HUES6 (cell line): ENCODE data around the gene UIMC1.

Experiments used
- H3K27ac ChIP-seq: 2 replicates; pipeline ENCODE4 v1.7.0; 2013; ENCODE audit warnings: low read depth, mild to moderate bottlenecking, low read length, inconsistent platforms
- H3K27me3 ChIP-seq: 2 replicates; pipeline ENCODE4 v1.6.1; 2013; ENCODE audit warnings: low read length; ENCODE audit not compliant: control insufficient read depth, insufficient read depth
- H3K36me3 ChIP-seq: 2 replicates; pipeline ENCODE4 v1.6.1; 2013; ENCODE audit warnings: low read length; ENCODE audit not compliant: control insufficient read depth, insufficient read depth
- H3K4me1 ChIP-seq: 2 replicates; pipeline ENCODE4 v1.6.1; 2013; ENCODE audit warnings: low read length; ENCODE audit not compliant: control insufficient read depth, insufficient read depth
- H3K4me3 ChIP-seq: 2 replicates; pipeline ENCODE4 v1.5.1; 2013; ENCODE audit warnings: low read depth, low read length
- H3K9ac ChIP-seq: one replicate; pipeline ENCODE4 v1.6.1; 2013; ENCODE audit warnings: mild to moderate bottlenecking, low read length
- H3K9me3 ChIP-seq: 2 replicates; pipeline ENCODE4 v1.6.1; 2013; ENCODE audit warnings: low read depth, low read length; ENCODE audit not compliant: control insufficient read depth, insufficient read depth

UIMC1 gene

GRCh38 chr5:176929654-176930053, 76.9 kb downstream of the UIMC1 start:
- H3K9me3 ChIP-seq, result no peaks in the 10 kb centered on the region
- no peaks in the 10 kb centered on the region for H3K4me1 ChIP-seq
- H3K4me3 ChIP-seq, result no peak overlapping the region
- peaks cover 51% of the 10 kb centered on the region for H3K36me3 ChIP-seq
- H3K27ac ChIP-seq, result no peak overlapping the region
- no peak overlapping the region for H3K9ac ChIP-seq
- no peaks in the 10 kb centered on the region for H3K27me3 ChIP-seq

- no peak overlapping the region for H3K27ac ChIP-seq
- no peaks in the 10 kb centered on the region for H3K4me1 ChIP-seq
Measured at GRCh38 chr5:176927562-176927961, 79.0 kb downstream of the UIMC1 start.

DNA sequence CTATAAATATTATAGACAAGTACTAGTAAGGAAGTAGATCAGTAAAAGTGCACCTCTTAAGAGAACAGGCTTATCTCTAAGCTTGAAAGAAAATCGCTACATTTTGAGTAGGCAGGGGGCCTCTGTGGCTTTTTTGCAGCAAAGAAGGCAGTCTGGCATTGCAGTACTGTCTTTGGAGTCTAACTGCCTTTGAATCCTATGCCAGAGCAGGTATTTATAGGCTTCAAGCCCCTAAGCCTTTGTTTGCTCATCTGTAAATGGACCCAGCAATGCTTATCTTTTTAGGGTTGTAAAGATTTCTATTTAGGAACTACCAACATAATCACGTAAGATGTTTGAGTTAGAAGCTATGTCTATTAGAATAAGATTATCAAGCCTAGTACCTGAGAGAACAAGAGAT, 83.8 kb downstream of the UIMC1 start:
- Histone ChIP-seq H3K27me3 (no peaks in the 10 kb centered on the region), H3K9me3 (no peaks in the 10 kb centered on the region), H3K4me1 (no peaks in the 10 kb centered on the region), H3K27ac (no peak overlapping the region), H3K4me3 (no peak overlapping the region), H3K36me3 (peaks cover 18% of the 10 kb centered on the region), H3K9ac (no peak overlapping the region)

More at GRCh38 chr5:176927562-176927961, 79.0 kb downstream of the UIMC1 start:
- Histone ChIP-seq H3K9me3 (no peaks in the 10 kb centered on the region), H3K4me3 (no peak overlapping the region), H3K36me3 (peaks cover 35% of the 10 kb centered on the region), H3K27me3 (no peaks in the 10 kb centered on the region), H3K9ac (no peak overlapping the region)

- no peaks in the 10 kb centered on the region for H3K9me3 ChIP-seq
- H3K27ac ChIP-seq, result no peak overlapping the region
- H3K4me3 ChIP-seq, result no peak overlapping the region
- no peaks in the 10 kb centered on the region for H3K27me3 ChIP-seq
- peaks cover 18% of the 10 kb centered on the region for H3K36me3 ChIP-seq
- no peaks in the 10 kb centered on the region for H3K4me1 ChIP-seq
- H3K9ac ChIP-seq, result no peak overlapping the region
Measured at GRCh38 chr5:176921714-176922113, 84.9 kb downstream of the UIMC1 start.

GRCh38 chr5:176918613-176919012, 88.0 kb downstream of the UIMC1 start:
- H3K9ac ChIP-seq, result no peak overlapping the region
- H3K27me3 ChIP-seq, result no peaks in the 10 kb centered on the region
- H3K36me3 ChIP-seq, result peaks cover 18% of the 10 kb centered on the region
- no peak overlapping the region for H3K27ac ChIP-seq
- H3K4me3 ChIP-seq, result no peak overlapping the region
- H3K4me1 ChIP-seq, result no peaks in the 10 kb centered on the region; the same call in 1 of the 2 replicates
- H3K9me3 ChIP-seq, result no peaks in the 10 kb centered on the region

- no peaks in the 10 kb centered on the region for H3K9me3 ChIP-seq
- peaks cover 18% of the 10 kb centered on the region for H3K36me3 ChIP-seq
- no peaks in the 10 kb centered on the region for H3K27me3 ChIP-seq
- no peak overlapping the region for H3K9ac ChIP-seq
- H3K27ac ChIP-seq, result no peak overlapping the region
- H3K4me1 ChIP-seq, result no peaks in the 10 kb centered on the region; the same call in 1 of the 2 replicates
- H3K4me3 ChIP-seq, result no peak overlapping the region
Measured at GRCh38 chr5:176916337-176916736, 90.2 kb downstream of the UIMC1 start.

- Histone ChIP-seq H3K4me1 (no peaks in the 10 kb centered on the region; the same call in 1 of the 2 replicates), H3K27me3 (no peaks in the 10 kb centered on the region), H3K36me3 (peaks cover 18% of the 10 kb centered on the region), H3K4me3 (no peak overlapping the region), H3K9ac (no peak overlapping the region), H3K27ac (no peak overlapping the region), H3K9me3 (no peaks in the 10 kb centered on the region)
Measured at GRCh38 chr5:176915906-176916305, 90.7 kb downstream of the UIMC1 start.

DNA sequence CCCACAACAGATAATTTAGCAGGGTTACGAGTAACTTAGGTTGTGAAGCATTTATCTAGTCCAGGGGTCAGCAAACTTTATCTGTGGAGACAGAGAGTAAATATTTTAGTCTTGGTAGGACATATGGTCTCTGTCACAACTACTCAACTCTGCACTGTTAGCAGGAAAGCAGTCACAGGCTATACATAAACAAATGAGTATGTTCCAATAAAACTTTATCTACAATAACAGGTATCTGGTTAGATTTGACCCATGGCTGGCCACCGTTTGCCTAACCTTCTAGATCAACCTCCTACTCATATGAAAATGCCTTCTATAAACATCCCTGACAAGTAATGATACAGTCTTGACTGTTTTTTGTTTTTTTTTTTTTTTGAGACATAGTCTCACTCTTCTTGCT, 94.5 kb downstream of the UIMC1 start:
- H3K27ac ChIP-seq, result no peak overlapping the region
- no peak overlapping the region for H3K4me3 ChIP-seq
- H3K27me3 ChIP-seq, result no peaks in the 10 kb centered on the region
- H3K36me3 ChIP-seq, result peaks cover 35% of the 10 kb centered on the region
- H3K9me3 ChIP-seq, result no peaks in the 10 kb centered on the region
- no peak overlapping the region for H3K9ac ChIP-seq
- no peaks in the 10 kb centered on the region; the same call in 1 of the 2 replicates for H3K4me1 ChIP-seq

DNA sequence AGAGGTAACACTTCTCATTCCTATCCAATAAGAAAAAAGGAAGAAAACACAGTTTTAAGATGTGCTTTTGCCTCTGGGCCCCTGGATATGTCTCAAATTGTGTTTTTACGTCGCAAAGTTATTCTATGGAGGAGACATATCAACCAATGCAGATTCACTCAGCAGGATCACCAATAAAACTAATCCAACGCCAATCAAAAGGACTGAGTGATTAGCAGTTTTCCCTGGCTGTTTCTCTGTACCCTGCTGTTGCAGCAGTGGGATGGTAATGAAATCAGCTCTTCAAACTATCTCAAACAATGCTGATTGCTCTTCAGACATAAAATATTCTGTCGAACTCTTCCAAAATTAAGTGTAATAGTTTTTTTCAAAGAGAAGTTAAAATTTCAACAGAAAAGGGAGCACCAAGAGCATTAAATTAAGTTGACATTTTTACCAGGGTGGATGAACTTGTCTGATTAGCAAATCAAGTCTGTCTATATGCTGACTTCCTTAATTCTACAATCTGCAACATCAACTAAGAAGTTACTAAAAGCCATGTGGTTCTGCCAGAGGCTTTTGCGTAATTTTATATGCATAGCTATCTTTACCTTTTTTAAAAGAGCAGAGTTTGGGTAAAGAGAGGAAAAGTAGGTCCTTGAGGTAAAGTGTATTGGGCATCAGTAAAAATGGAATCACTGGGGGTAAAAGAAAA, 97.8 kb downstream of the UIMC1 start:
- peaks cover 63% of the 10 kb centered on the region for H3K36me3 ChIP-seq
- no peak overlapping the region for H3K27ac ChIP-seq
- H3K4me1 ChIP-seq, result no peaks in the 10 kb centered on the region
- no peak overlapping the region for H3K9ac ChIP-seq
- no peak overlapping the region for H3K4me3 ChIP-seq
- H3K27me3 ChIP-seq, result no peaks in the 10 kb centered on the region
- H3K9me3 ChIP-seq, result no peaks in the 10 kb centered on the region

GRCh38 chr5:176906796-176907195, 99.8 kb downstream of the UIMC1 start:
- no peak overlapping the region for H3K4me3 ChIP-seq
- no peak overlapping the region for H3K27ac ChIP-seq
- no peaks in the 10 kb centered on the region for H3K4me1 ChIP-seq
- H3K9ac ChIP-seq, result no peak overlapping the region
- peaks cover 82% of the 10 kb centered on the region for H3K36me3 ChIP-seq
- H3K27me3 ChIP-seq, result no peaks in the 10 kb centered on the region
- H3K9me3 ChIP-seq, result no peaks in the 10 kb centered on the region

- no peak overlapping the region for H3K27ac ChIP-seq
- no peaks in the 10 kb centered on the region for H3K9me3 ChIP-seq
- peaks cover 84% of the 10 kb centered on the region for H3K36me3 ChIP-seq
- no peak overlapping the region for H3K9ac ChIP-seq
- H3K4me1 ChIP-seq, result no peaks in the 10 kb centered on the region
- H3K27me3 ChIP-seq, result no peaks in the 10 kb centered on the region
- no peak overlapping the region for H3K4me3 ChIP-seq
Measured at GRCh38 chr5:176906126-176906525, 100.5 kb downstream of the UIMC1 start.
